Measurements from ENCODE around the gene RABGGTA. TPM values are rescaled to one million over a fixed set of nuclear protein-coding genes. Genes with fewer than 3 reads are reported as not detected.

Gene RABGGTA
- total RNA-seq, 1 donor from 2014 or later, result 70.5 TPM

GRCh38 chr14:24254630-24255392 lies 16.6 kb downstream of the RABGGTA start:
- Mint-ChIP-seq H3K27me3 (no peaks in the 10 kb centered on the region), H3K4me3 (no peak overlapping the region), H3K9me3 (no peaks in the 10 kb centered on the region), H3K4me1 (no peaks in the 10 kb centered on the region), H3K36me3 (ENCODE audit: low read depth) (peaks cover 33% of the 10 kb centered on the region), H3K27ac (no peak overlapping the region)
- intact Hi-C loops (cut with micrococcal nuclease), result no loop called here
- POLR2A ChIA-PET, result interaction anchor here (0.8 to 1.4 kb wide), 2 partner anchors 13 to 16 kb away, joined by 3 to 5 read pairs; partner anchors contain the start of genes RABGGTA and TINF2
- DNase-seq, result no peak
- CTCF ChIA-PET, result no interaction called here
- TF ChIP-seq CTCF (IDR thresholded peaks at IDR 0.05), result no peak
- no peak for ATAC-seq (ENCODE audit: low read depth)

GRCh38 chr14:24253936-24254335 lies 17.5 kb downstream of the RABGGTA start:
- Mint-ChIP-seq H3K27me3 (no peaks in the 10 kb centered on the region), H3K27ac (no peak overlapping the region), H3K36me3 (ENCODE audit: low read depth) (peaks cover 33% of the 10 kb centered on the region), H3K4me1 (no peaks in the 10 kb centered on the region), H3K4me3 (no peak overlapping the region), H3K9me3 (no peaks in the 10 kb centered on the region)
- CTCF ChIA-PET, result interaction anchor here (0.9 to 1.8 kb wide), 2 partner anchors 16 to 43 kb away, joined by 3 to 4 read pairs; no protein-coding TSS in a partner anchor
- ATAC-seq (ENCODE audit: low read depth) (no peak), DNase-seq (no peak)
- POLR2A ChIA-PET, result no interaction called here
- TF ChIP-seq CTCF (IDR thresholded peaks at IDR 0.05), result no peak
- intact Hi-C loops (cut with micrococcal nuclease), result no loop called here

- peaks cover 3% of the 10 kb centered on the region for H3K4me1 Mint-ChIP-seq
- no peak overlapping the region for H3K4me3 Mint-ChIP-seq
- no peaks in the 10 kb centered on the region for H3K9me3 Mint-ChIP-seq
- no peak for TF ChIP-seq CTCF (IDR thresholded peaks at IDR 0.05)
- ChIA-PET POLR2A (interaction anchor here (1.5 to 2.3 kb wide), 2 partner anchors 10 to 19 kb away, joined by 8 to 15 read pairs; partner anchors contain the start of genes RABGGTA and TINF2), CTCF (interaction anchor here (0.8 to 2.0 kb wide), 3 partner anchors 18 to 144 kb away, joined by 3 to 7 read pairs (median 4); no protein-coding TSS in a partner anchor)
- H3K27ac Mint-ChIP-seq, result no peak overlapping the region
- H3K36me3 Mint-ChIP-seq (ENCODE audit: low read depth), result peaks cover 34% of the 10 kb centered on the region
- H3K27me3 Mint-ChIP-seq, result no peaks in the 10 kb centered on the region
- intact Hi-C loops (cut with micrococcal nuclease), result no loop called here
- ATAC-seq (ENCODE audit: low read depth) (no peak), DNase-seq (no peak)
These were observed 18.9 kb downstream of the RABGGTA start for GRCh38 chr14:24252289-24253124.

- H3K27ac Mint-ChIP-seq, result no peak overlapping the region
- no peaks in the 10 kb centered on the region for H3K9me3 Mint-ChIP-seq
- ChIA-PET POLR2A (interaction anchor here (1.5 to 2.3 kb wide), 2 partner anchors 9 to 19 kb away, joined by 8 to 15 read pairs; partner anchors contain the start of genes RABGGTA and TINF2), CTCF (interaction anchor here (0.8 to 2.0 kb wide), 3 partner anchors 29 to 144 kb away, joined by 3 to 7 read pairs (median 3); no protein-coding TSS in a partner anchor)
- TF ChIP-seq CTCF (IDR thresholded peaks at IDR 0.05), result no peak
- ATAC-seq (ENCODE audit: low read depth), result no peak
- H3K27me3 Mint-ChIP-seq, result no peaks in the 10 kb centered on the region
- peaks cover 7% of the 10 kb centered on the region for H3K4me1 Mint-ChIP-seq
- H3K36me3 Mint-ChIP-seq (ENCODE audit: low read depth), result peaks cover 28% of the 10 kb centered on the region
- intact Hi-C loops (cut with micrococcal nuclease), result no loop called here
- H3K4me3 Mint-ChIP-seq, result no peak overlapping the region
- no peak for DNase-seq
These were observed 19.5 kb downstream of the RABGGTA start for GRCh38 chr14:24251880-24252288.

Data from activated B cell treated with CpG ODN at 0.5 μM for 24 hours (primary cell).